GM12872 (cell line): Measurements from ENCODE around the gene SPINK5.

Experiments used
- TF ChIP-seq, protein P1 (sequence below): IDR thresholded peaks from 3 replicates; pipeline ENCODE4 v1.5.1; 2011; ENCODE audit warnings: low read depth, mild to moderate bottlenecking, low read length, moderate library complexity; ENCODE audit not compliant: insufficient read depth

SPINK5 gene

GRCh38 chr5:148042881-148043280, 20.9 kb upstream of the SPINK5 start:
- TF ChIP-seq, protein P1, sequence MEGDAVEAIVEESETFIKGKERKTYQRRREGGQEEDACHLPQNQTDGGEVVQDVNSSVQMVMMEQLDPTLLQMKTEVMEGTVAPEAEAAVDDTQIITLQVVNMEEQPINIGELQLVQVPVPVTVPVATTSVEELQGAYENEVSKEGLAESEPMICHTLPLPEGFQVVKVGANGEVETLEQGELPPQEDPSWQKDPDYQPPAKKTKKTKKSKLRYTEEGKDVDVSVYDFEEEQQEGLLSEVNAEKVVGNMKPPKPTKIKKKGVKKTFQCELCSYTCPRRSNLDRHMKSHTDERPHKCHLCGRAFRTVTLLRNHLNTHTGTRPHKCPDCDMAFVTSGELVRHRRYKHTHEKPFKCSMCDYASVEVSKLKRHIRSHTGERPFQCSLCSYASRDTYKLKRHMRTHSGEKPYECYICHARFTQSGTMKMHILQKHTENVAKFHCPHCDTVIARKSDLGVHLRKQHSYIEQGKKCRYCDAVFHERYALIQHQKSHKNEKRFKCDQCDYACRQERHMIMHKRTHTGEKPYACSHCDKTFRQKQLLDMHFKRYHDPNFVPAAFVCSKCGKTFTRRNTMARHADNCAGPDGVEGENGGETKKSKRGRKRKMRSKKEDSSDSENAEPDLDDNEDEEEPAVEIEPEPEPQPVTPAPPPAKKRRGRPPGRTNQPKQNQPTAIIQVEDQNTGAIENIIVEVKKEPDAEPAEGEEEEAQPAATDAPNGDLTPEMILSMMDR: no peak

- TF ChIP-seq, protein P1: no peak
Measured at GRCh38 chr5:148043705-148044104, 20.1 kb upstream of the SPINK5 start.

GRCh38 chr5:148060309-148060708, 3.5 kb upstream of the SPINK5 start:
- TF ChIP-seq, protein P1: no peak

DNA sequence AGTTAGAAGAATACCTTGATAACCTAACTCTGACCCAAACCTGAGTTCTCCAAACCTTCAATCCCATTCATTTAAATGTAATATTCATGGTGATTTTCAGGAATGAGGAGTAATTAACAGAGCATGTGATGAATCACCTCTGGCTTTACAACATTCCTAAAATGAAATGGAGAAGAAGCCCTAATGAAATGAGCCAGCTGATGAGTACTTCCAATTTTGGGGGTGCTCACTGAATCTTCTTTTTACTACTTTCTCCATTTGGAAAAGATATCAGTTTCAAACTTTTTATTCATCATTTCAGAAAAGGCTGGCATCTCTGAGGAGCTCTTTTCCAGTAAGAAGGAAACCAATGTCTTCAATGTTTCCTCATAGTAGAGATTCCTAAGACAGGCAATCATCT, 2.9 kb upstream of the SPINK5 start:
- TF ChIP-seq, protein P1: no peak

DNA sequence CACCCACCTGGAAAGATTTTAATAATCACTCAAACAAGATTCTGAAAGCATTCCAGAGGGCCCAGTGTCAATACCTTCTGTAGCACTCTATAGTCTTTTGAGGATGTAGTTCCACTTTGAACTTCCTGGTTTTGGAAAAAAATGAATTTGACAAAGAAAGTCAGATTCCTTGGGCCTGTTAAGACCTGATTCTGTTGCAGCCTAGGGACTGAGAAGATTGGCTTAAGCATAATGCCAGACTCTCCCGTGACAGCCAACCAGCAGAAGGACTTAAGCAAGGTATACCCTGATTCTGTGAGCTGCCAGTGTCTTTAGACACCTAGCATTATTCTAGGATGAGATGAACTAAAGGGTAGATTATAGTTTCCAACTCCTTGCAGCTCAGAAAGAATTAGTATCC, 6.8 kb downstream of the SPINK5 start:
- TF ChIP-seq, protein P1: no peak

DNA sequence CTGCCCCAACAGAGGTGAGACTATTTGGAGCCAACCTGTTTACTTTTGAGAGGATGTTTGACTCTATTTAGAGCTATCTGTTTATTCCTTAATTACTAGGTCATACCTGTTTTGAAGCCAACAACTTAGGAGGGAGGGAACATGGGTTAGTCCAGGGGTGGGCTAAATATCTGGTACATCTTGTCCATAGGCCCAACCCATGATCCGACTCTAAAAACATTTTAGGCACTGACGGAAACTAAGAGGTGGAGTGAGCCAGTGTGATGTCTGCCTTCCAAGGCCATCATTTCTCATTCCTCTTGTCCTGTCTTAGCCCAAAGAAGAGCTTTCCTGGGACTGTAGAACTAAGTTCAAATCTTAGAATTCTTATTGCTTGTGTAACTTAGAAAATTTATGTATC, 8.4 kb downstream of the SPINK5 start:
- TF ChIP-seq, protein P1: no peak

GRCh38 chr5:148075529-148075928, 11.7 kb downstream of the SPINK5 start:
- TF ChIP-seq, protein P1: no peak

- TF ChIP-seq, protein P1: no peak
Measured at GRCh38 chr5:148083203-148083602, 19.4 kb downstream of the SPINK5 start.
